ENCODE data around the gene VAV2. TPM values are rescaled to one million over a fixed set of nuclear protein-coding genes. Genes with fewer than 3 reads are reported as not detected.

Gene VAV2
- total RNA-seq, 6 experiments from 2014 or later = 17.6 to 24.5 (median 21.7) TPM

- no peak for DNase-seq
- Mint-ChIP-seq H3K27me3 (ENCODE audit: insufficient read depth) (peaks cover 2% of the 10 kb centered on the region; the same call in 1 of the 2 replicates), H3K4me1 (ENCODE audit: low read depth) (no peaks in the 10 kb centered on the region), H3K4me3 (no peak overlapping the region), H3K27ac (peak overlapping the region; percentile 51; the same call in 1 of the 2 replicates), H3K9me3 (no peaks in the 10 kb centered on the region), H3K36me3 (ENCODE audit: low read depth) (peaks cover 4% of the 10 kb centered on the region; the same call in 1 of the 2 replicates)
- TF ChIP-seq, protein P1, sequence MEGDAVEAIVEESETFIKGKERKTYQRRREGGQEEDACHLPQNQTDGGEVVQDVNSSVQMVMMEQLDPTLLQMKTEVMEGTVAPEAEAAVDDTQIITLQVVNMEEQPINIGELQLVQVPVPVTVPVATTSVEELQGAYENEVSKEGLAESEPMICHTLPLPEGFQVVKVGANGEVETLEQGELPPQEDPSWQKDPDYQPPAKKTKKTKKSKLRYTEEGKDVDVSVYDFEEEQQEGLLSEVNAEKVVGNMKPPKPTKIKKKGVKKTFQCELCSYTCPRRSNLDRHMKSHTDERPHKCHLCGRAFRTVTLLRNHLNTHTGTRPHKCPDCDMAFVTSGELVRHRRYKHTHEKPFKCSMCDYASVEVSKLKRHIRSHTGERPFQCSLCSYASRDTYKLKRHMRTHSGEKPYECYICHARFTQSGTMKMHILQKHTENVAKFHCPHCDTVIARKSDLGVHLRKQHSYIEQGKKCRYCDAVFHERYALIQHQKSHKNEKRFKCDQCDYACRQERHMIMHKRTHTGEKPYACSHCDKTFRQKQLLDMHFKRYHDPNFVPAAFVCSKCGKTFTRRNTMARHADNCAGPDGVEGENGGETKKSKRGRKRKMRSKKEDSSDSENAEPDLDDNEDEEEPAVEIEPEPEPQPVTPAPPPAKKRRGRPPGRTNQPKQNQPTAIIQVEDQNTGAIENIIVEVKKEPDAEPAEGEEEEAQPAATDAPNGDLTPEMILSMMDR (IDR thresholded peaks at IDR 0.05) = no peak
These were observed 47.4 kb downstream of the VAV2 start for GRCh38 chr9:133944746-133945135.

DNA sequence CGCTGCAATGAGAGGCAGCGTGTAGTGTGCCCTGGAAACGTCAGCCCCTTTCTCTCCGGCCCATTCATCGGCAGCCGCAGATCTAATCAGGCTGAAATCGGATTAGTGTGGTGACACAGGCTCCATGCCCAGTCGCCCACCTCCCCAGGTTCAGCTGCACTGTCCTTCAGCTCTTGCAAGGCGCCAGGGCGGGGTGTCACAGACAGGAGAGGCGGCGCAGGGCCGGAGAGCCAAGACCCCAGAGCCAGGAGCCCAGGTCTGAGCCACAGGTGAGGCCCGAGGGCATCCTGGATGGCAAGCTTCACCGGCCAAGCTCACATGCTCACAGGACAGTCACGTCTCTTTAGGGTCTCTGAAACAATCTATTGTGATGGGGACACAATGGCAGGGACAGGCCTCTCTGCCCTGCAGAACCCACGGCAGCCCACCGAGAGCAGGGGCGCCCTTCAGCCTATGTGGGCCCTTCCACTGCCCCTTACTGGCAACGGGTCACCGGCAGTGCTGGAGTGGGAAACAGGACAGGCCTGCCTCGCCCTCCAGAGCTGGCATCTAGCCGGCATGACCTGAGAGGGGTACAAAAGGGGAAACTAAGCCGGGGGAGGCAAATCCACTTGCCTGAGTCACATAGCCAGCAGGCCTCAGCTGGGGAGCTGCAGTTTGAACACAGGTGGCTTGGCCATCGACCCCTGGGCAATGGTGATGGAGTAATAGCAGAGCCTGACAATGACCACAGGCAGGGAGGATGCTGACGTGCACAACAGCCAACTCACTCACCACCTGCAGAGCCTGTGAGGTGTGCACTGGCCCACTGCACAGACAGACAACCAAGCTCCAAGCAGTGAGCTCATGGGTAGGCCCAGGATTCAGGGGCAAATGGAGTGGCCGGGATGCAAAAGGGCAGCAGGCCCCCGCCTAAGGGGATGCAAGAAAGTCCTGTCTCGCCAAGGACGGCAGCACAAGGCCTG, 48.1 kb downstream of the VAV2 start:
- Mint-ChIP-seq H3K36me3 (ENCODE audit: low read depth) (peaks cover 4% of the 10 kb centered on the region; the same call in 1 of the 2 replicates), H3K4me1 (ENCODE audit: low read depth) (no peaks in the 10 kb centered on the region), H3K9me3 (no peaks in the 10 kb centered on the region), H3K27ac (no peak overlapping the region; the same call in 1 of the 2 replicates), H3K4me3 (no peak overlapping the region), H3K27me3 (ENCODE audit: insufficient read depth) (peaks cover 2% of the 10 kb centered on the region; the same call in 1 of the 2 replicates)
- TF ChIP-seq, protein P1 (IDR thresholded peaks at IDR 0.05) = no peak
- DNase-seq = no peak

DNA sequence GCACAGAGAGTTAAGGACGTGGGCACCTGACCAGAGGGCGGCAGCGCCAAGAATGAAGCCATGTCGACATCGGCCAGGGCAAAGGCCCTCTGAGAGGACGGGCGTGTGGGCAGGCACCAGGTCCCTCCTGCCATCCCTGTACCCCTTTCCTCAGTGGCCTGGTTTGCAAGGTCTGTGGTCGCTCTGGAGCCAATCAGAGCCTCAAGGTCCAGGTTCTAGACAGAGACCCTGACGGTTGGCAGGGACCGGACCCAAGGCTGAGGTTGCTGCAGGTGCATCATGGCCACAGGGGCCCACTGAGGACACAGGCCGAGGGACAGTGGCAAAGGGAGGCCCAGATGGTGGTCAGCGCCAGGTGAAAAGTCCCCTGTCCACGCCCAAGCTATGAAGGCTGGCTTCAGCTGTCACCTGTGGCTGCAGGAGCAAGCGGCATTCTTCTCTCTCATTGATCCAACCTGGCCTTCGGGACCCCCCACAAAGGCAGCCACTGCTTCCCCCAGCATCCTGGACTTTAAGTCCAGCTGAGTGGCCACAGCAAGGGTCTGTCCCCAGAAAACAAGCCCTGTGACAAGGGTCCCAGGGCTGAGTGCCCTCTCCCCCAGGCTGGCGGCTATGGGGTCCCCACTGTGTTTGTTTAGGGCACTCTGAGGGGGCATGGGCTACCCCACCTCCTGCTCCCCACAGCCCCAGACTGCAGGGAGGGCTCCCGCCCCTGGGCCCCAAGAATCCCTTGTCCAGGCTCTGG, 48.9 kb downstream of the VAV2 start:
- H3K36me3 Mint-ChIP-seq (ENCODE audit: low read depth) = peaks cover 4% of the 10 kb centered on the region; the same call in 1 of the 2 replicates

DNA sequence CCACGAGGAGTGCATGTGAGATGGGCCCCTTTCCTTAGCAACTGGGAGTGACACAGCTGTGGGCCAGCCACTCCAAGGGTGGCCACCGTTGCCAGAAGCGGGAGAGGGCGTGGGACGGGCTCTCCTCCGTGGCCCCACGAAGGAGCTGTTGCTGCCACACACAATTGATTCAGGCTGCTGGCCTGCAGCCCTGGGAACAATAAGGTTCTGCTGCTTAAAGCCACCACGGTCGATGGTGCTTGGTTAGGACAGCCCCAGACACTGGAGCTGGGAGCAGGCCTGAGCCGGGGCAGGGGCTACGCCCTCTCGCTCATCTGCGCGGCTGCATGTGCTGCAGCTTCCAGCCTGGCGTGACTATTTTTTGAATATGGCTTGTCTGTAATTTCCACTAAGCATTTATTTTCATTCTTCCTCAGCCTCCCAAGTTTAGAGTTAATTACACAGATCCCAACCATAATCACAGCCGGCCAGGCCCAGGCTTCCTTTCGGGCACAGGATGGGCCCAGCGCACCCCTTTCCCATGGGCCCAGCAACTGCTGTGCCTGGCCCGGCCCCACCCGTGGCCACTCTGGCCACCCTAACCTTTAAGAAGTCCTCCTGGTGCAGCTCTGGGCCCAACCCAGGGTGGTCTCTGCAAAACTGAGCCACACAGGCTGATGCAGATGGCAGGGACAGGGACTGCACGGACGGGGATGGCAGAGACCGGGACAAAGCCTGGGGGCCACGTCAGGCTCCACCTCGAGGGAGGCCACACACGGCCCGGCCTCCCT, 49.7 kb downstream of the VAV2 start:
- no peak overlapping the region for H3K27ac Mint-ChIP-seq
- no peaks in the 10 kb centered on the region for H3K4me1 Mint-ChIP-seq (ENCODE audit: low read depth)
- H3K36me3 Mint-ChIP-seq (ENCODE audit: low read depth) = peaks cover 7% of the 10 kb centered on the region; the same call in 1 of the 2 replicates
- H3K27me3 Mint-ChIP-seq (ENCODE audit: insufficient read depth) = no peaks in the 10 kb centered on the region
- H3K9me3 Mint-ChIP-seq = no peaks in the 10 kb centered on the region
- DNase-seq = no peak
- TF ChIP-seq, protein P1 (IDR thresholded peaks at IDR 0.05) = no peak
- H3K4me3 Mint-ChIP-seq = no peak overlapping the region

More for the DNA sequence above, 48.9 kb downstream of the VAV2 start:
- Mint-ChIP-seq H3K4me3 (no peak overlapping the region), H3K27me3 (ENCODE audit: insufficient read depth) (no peaks in the 10 kb centered on the region), H3K4me1 (ENCODE audit: low read depth) (no peaks in the 10 kb centered on the region), H3K9me3 (no peaks in the 10 kb centered on the region), H3K27ac (no peak overlapping the region)
- DNase-seq = no peak
- TF ChIP-seq, protein P1 (IDR thresholded peaks at IDR 0.05) = no peak

- Mint-ChIP-seq H3K4me3 (no peak overlapping the region), H3K9me3 (no peaks in the 10 kb centered on the region), H3K27me3 (ENCODE audit: insufficient read depth) (no peaks in the 10 kb centered on the region), H3K27ac (no peak overlapping the region), H3K4me1 (ENCODE audit: low read depth) (peaks cover 5% of the 10 kb centered on the region; the same call in 1 of the 2 replicates), H3K36me3 (ENCODE audit: low read depth) (peaks cover 11% of the 10 kb centered on the region; the same call in 1 of the 2 replicates)
- TF ChIP-seq, protein P1 (IDR thresholded peaks at IDR 0.05) = no peak
- DNase-seq = no peak
These were observed 52.3 kb downstream of the VAV2 start for GRCh38 chr9:133939845-133940244.
